H1 (cell line): ENCODE measurements around the gene ZNF618. TPM values are rescaled to one million over a fixed set of nuclear protein-coding genes. Genes with fewer than 3 reads are reported as not detected.

ENCODE experiments used
- CTCF ChIA-PET: fragments of 300-600 bp; sonication (Branson Sonifier 250); formaldehyde crosslinking; loops from one replicate; lab custom pipeline; 2021; ENCODE audit not compliant: partially characterized antibody; lab: Charles Lee
- POLR2A ChIA-PET: fragments of 300-600 bp; sonication (Branson Sonifier 250); formaldehyde crosslinking; loops from one replicate; lab custom pipeline; 2021; ENCODE audit warnings: inconsistent platforms; ENCODE audit not compliant: partially characterized antibody; lab: Charles Lee
- DNase-seq, 2 experiments: peaks; one replicate each; pipeline versions ENCODE4 v3.0.0 to v3.0.0-alpha.2; 2010 to 2022; ENCODE audit warnings: low spot score in 2 of 2, low read depth in 1 of 2, mixed read lengths in 1 of 2
- FAIRE-seq: peaks from 2 replicates; lab custom pipeline; 2011; peaks lifted over from hg19 to GRCh38; lab: Jason Lieb, UNC
- H2AFZ ChIP-seq: 2 replicates; pipeline ENCODE4 v1.8.1; 2012; ENCODE audit warnings: low read length, inconsistent platforms
- H2AK5ac ChIP-seq: 2 replicates; pipeline ENCODE4 v1.6.1; 2013; ENCODE audit warnings: low read depth, low read length
- H2BK120ac ChIP-seq: replicated peaks from 2 replicates; pipeline ENCODE3; 2013; ENCODE audit warnings: low read depth, low read length, inconsistent platforms
- H2BK12ac ChIP-seq: 2 replicates; pipeline ENCODE4 v1.6.1; 2013; ENCODE audit warnings: low read depth, low read length
- H2BK15ac ChIP-seq: 2 replicates; pipeline ENCODE4 v1.6.1; 2013; ENCODE audit warnings: low read length
- H2BK20ac ChIP-seq: 2 replicates; pipeline ENCODE4 v1.6.1; 2013; ENCODE audit warnings: low read length
- H2BK5ac ChIP-seq: 2 replicates; pipeline ENCODE4 v1.6.1; 2013; ENCODE audit warnings: low read depth, low read length
- H3K14ac ChIP-seq: 2 replicates; pipeline ENCODE4 v1.6.1; 2013; ENCODE audit warnings: inconsistent platforms; ENCODE audit not compliant: insufficient read length
- H3K18ac ChIP-seq: 2 replicates; pipeline ENCODE4 v1.6.1; 2013; ENCODE audit warnings: low read length; ENCODE audit errors: extremely low read depth
- H3K23ac ChIP-seq: 2 replicates; pipeline ENCODE4 v1.6.1; 2013; ENCODE audit warnings: inconsistent platforms; ENCODE audit not compliant: insufficient read length
- H3K23me2 ChIP-seq: 2 replicates; pipeline ENCODE4 v1.6.1; 2013; ENCODE audit warnings: low read depth, low read length
- H3K27ac ChIP-seq: 2 replicates; pipeline ENCODE4 v1.6.1; 2011; ENCODE audit warnings: low read depth, low read length, inconsistent platforms
- H3K27me3 ChIP-seq, 4 experiments: replicated peaks in 1 of 4; 1 replicate in 1 of 4; 2 replicates in 3 of 4; pipeline versions ENCODE4 v1.6.1 to v1.8.1; 2011 to 2013; ENCODE audit warnings: low read length in 3 of 4, mild to moderate bottlenecking in 3 of 4, inconsistent platforms in 2 of 4, mixed read lengths in 2 of 4, moderate library complexity in 1 of 4; ENCODE audit not compliant: control insufficient read depth in 3 of 4, insufficient read depth in 3 of 4; ENCODE audit errors: extremely low read depth in 1 of 4
- H3K36me3 ChIP-seq, 4 experiments: 2 replicates each; pipeline versions ENCODE4 v1.6.1 to v1.8.1; 2011 to 2013; ENCODE audit warnings: mild to moderate bottlenecking in 4 of 4, low read length in 3 of 4, moderate library complexity in 2 of 4, control low read depth in 1 of 4, inconsistent platforms in 1 of 4; ENCODE audit not compliant: insufficient read depth in 4 of 4, control insufficient read depth in 2 of 4
- H3K4ac ChIP-seq: replicated peaks from 2 replicates; pipeline ENCODE3; 2013; ENCODE audit warnings: low read length, low read depth, mixed read lengths, inconsistent platforms; ENCODE audit not compliant: insufficient read length
- H3K4me1 ChIP-seq, 4 experiments: replicated peaks in 1 of 4; 1 replicate in 1 of 4; 2 replicates in 3 of 4; pipeline versions ENCODE4 v1.6.1 to v1.8.1; 2011 to 2013; ENCODE audit warnings: low read length in 3 of 4, inconsistent platforms in 2 of 4, mixed read lengths in 1 of 4; ENCODE audit not compliant: insufficient read depth in 4 of 4, control insufficient read depth in 3 of 4
- H3K4me2 ChIP-seq, 2 experiments: 2 replicates each; pipeline versions ENCODE4 v1.6.1 to v1.8.1; 2011 to 2013; ENCODE audit warnings: low read depth in 2 of 2, low read length in 2 of 2, control low read depth in 1 of 2, inconsistent platforms in 1 of 2, mild to moderate bottlenecking in 1 of 2; ENCODE audit not compliant: insufficient read depth in 1 of 2
- H3K4me3 ChIP-seq, 4 experiments: fragments of 200-600, 300-600 bp in 1 of 4; sonication (generic), shearing (Covaris generic), sonication (Bioruptor Twin) in 1 of 4; 2 replicates each; pipeline versions ENCODE4 v1.5.1 to v1.8.1; 2011 to 2016; ENCODE audit warnings: low read length in 4 of 4, low read depth in 3 of 4, control low read depth in 2 of 4, inconsistent platforms in 2 of 4, mild to moderate bottlenecking in 2 of 4, mixed read lengths in 1 of 4, moderate library complexity in 1 of 4; ENCODE audit not compliant: insufficient read depth in 2 of 4; ENCODE audit errors: extremely low read depth in 1 of 4
- H3K56ac ChIP-seq: replicated peaks from 2 replicates; pipeline ENCODE3; 2013; ENCODE audit warnings: low read depth, mild to moderate bottlenecking, mixed read lengths, low read length, inconsistent platforms; ENCODE audit not compliant: insufficient read length
- H3K79me1 ChIP-seq: 2 replicates; pipeline ENCODE4 v1.6.1; 2013; ENCODE audit warnings: low read depth, low read length, control low read depth
- H3K79me2 ChIP-seq, 2 experiments: 2 replicates each; pipeline versions ENCODE4 v1.6.1 to v1.8.1; 2012 to 2013; ENCODE audit warnings: low read length in 2 of 2, mild to moderate bottlenecking in 2 of 2, inconsistent platforms in 1 of 2; ENCODE audit not compliant: insufficient read depth in 2 of 2, control insufficient read depth in 1 of 2
- H3K9ac ChIP-seq, 4 experiments: replicated peaks in 1 of 4; 1 replicate in 1 of 4; 2 replicates in 3 of 4; pipeline versions ENCODE4 v1.6.1 to v1.8.1; 2011 to 2013; ENCODE audit warnings: low read depth in 3 of 4, low read length in 3 of 4, control low read depth in 2 of 4, mild to moderate bottlenecking in 2 of 4, moderate library complexity in 2 of 4, inconsistent platforms in 1 of 4; ENCODE audit errors: extremely low read depth in 1 of 4
- H3K9me3 ChIP-seq, 2 experiments: 2 replicates each; pipeline versions ENCODE4 v1.6.1 to v1.8.1; 2012 to 2013; ENCODE audit warnings: mild to moderate bottlenecking in 2 of 2, moderate library complexity in 2 of 2, control low read depth in 1 of 2, inconsistent platforms in 1 of 2, low read depth in 1 of 2, low read length in 1 of 2, mixed read lengths in 1 of 2; ENCODE audit not compliant: insufficient read depth in 2 of 2
- H4K20me1 ChIP-seq, 2 experiments: replicated peaks in 1 of 2; 2 replicates each; pipeline versions ENCODE3 to v1.8.1; 2011 to 2013; ENCODE audit warnings: inconsistent platforms in 2 of 2, low read length in 2 of 2, mild to moderate bottlenecking in 1 of 2; ENCODE audit not compliant: insufficient read depth in 2 of 2, control insufficient read depth in 1 of 2
- H4K5ac ChIP-seq: 2 replicates; pipeline ENCODE4 v1.6.1; 2013; ENCODE audit warnings: low read length, low read depth, mixed read lengths, inconsistent platforms; ENCODE audit not compliant: insufficient read length
- H4K8ac ChIP-seq: 2 replicates; pipeline ENCODE4 v1.8.0; 2013; ENCODE audit warnings: mild to moderate bottlenecking, moderate library complexity, low read length, inconsistent platforms; ENCODE audit not compliant: insufficient read depth; ENCODE audit errors: extremely low read depth
- H4K91ac ChIP-seq: replicated peaks from 2 replicates; pipeline ENCODE3; 2013; ENCODE audit warnings: low read length, mixed read lengths, inconsistent platforms; ENCODE audit not compliant: insufficient read length
- BCL11A ChIP-seq, 2 experiments: IDR thresholded peaks; one replicate each; pipeline ENCODE4 v1.6.1; 2011; ENCODE audit warnings: low read depth in 2 of 2, low read length in 2 of 2, mild to moderate bottlenecking in 2 of 2
- CBX5 ChIP-seq: fragments of 300-800, 300-1000 bp; sonication (generic); IDR thresholded peaks from 2 replicates; pipeline ENCODE4 v1.7.1; 2016; ENCODE audit warnings: antibody characterized with exemption, low read length, low read depth
- CBX8 ChIP-seq: fragments of 300-800, 300-1000 bp; sonication (generic); IDR thresholded peaks from 2 replicates; pipeline ENCODE4 v1.7.1; 2016; ENCODE audit warnings: low read depth, low read length, borderline replicate concordance
- FOSL1 ChIP-seq: IDR thresholded peaks from 2 replicates; pipeline ENCODE4 v1.6.1; 2011; ENCODE audit warnings: mild to moderate bottlenecking, low read depth, low read length, moderate library complexity; ENCODE audit not compliant: insufficient read depth
- HDAC2 ChIP-seq, 2 experiments: fragments of 300-600 bp in 1 of 2; sonication (generic) in 1 of 2; IDR thresholded peaks; 2 replicates each; pipeline ENCODE4 v1.6.1; 2011 to 2012; ENCODE audit warnings: low read depth in 2 of 2, low read length in 2 of 2, mild to moderate bottlenecking in 2 of 2, moderate library complexity in 2 of 2, borderline replicate concordance in 1 of 2, inconsistent platforms in 1 of 2
- RBBP5 ChIP-seq: IDR thresholded peaks from 2 replicates; pipeline ENCODE4 v1.7.1; 2012; ENCODE audit warnings: low read depth, mild to moderate bottlenecking, inconsistent platforms, low read length, moderate library complexity, borderline replicate concordance
- WGBS, 2 experiments: shearing (Covaris generic) in 1 of 2; methylation state at CpG; one replicate each; pipeline versions ENCODE4 v1.1.6 to v1.1.7; 2013 to 2015; ENCODE audit warnings: low lambda C conversion rate in 2 of 2, mixed read lengths in 2 of 2, inconsistent platforms in 1 of 2, low coverage in 1 of 2, missing lambda C conversion rate in 1 of 2; ENCODE audit not compliant: insufficient replicate concordance in 2 of 2, insufficient coverage in 1 of 2, insufficient read length in 1 of 2; ENCODE audit errors: extremely low coverage in 1 of 2, missing lambda C conversion rate in 1 of 2; 5-methylcytosine and 5-hydroxymethylcytosine counted together
- polyA plus RNA-seq, 7 experiments: library from polyadenylated mRNA; depleted of rRNA in 3 of 7; stranded (reverse) in 5 of 7; unstranded in 2 of 7; fragments of >200 nt in 5 of 7; fragments of 200-250 nt in 2 of 7; gene quantifications; 1 replicate in 5 of 7; 2 replicates in 1 of 7; 4 replicates in 1 of 7; pipeline versions ENCODE4 v1.2.1 to v1.2.3, GENCODE V29; 2011 to 2013; ENCODE audit warnings: missing spikeins in 2 of 7, mixed read lengths in 2 of 7
- total RNA-seq: library from RNA; stranded (reverse); fragmentation: NEBNext Ultra II Directional; extraction: Animal tissue kit (Norgen Biotek cat#: 25700); gene quantifications from 2 replicates; pipeline ENCODE4 v1.2.1, GENCODE V29; 2021

The ZNF618 gene
- total and polyA plus RNA-seq, 2 of the 8 experiments (the other 6 are each of a cell fraction or from before 2014, with no cell fraction given), result 9.6 to 28.5 TPM

DNA sequence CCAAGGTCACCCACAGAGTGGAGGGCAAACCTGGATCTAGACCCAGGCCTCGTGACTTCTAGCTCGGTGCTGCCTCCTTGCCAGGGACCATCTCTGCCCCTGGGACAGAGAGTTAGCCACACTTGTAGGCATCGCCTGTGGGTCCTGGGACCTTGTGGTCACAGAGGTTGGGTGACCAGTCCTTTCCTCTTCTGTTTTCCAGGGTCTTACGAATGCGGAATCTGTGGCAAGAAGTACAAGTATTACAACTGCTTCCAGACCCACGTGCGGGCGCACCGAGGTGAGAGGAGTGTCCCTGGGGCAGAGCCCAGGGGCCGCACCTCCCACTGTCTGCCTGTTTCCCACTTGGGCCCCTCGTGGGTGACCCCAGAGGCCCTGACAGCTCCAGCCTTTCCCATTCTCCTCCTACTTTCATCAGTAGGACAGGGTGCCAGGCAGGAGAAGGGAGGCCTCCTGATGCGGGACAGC, 125.7 kb downstream of the ZNF618 start:
- H3K79me2 ChIP-seq, result no peaks in the 10 kb centered on the region
- no peak overlapping the region for H3K9ac ChIP-seq
- no peak overlapping the region for H2BK20ac ChIP-seq
- no peaks in the 10 kb centered on the region for H3K9me3 ChIP-seq
- peaks cover 2 to 4% of the 10 kb centered on the region in 2 experiments for H4K20me1 ChIP-seq
- ChIA-PET CTCF (interaction anchor here (0.9 to 1.8 kb wide), 6 partner anchors 10 to 264 kb away, joined by 3 to 9 read pairs (median 4); no protein-coding TSS in a partner anchor), POLR2A (no interaction called here)
- no peak overlapping the region for H3K4me2 ChIP-seq
- peaks cover 0 to 4% (median 0%) of the 10 kb centered on the region in 4 experiments; a peak in 3 of 8 replicates for H3K36me3 ChIP-seq
- H3K18ac ChIP-seq, result no peak overlapping the region
- H2BK5ac ChIP-seq, result no peak overlapping the region
- H3K4me1 ChIP-seq, result no peaks in the 10 kb centered on the region
- H3K56ac ChIP-seq, result no peak overlapping the region
- H3K27ac ChIP-seq, result no peak overlapping the region
- H4K8ac ChIP-seq, result no peak overlapping the region
- H3K23ac ChIP-seq, result no peak overlapping the region
- H4K91ac ChIP-seq, result no peak overlapping the region
- no peaks in the 10 kb centered on the region for H3K23me2 ChIP-seq
- no peak overlapping the region for H4K5ac ChIP-seq
- no peak overlapping the region for H2BK12ac ChIP-seq
- no peak overlapping the region for H3K14ac ChIP-seq
- H3K4me3 ChIP-seq, result no peak overlapping the region
- no peak overlapping the region for H2AFZ ChIP-seq
- no peak overlapping the region for H2BK120ac ChIP-seq
- H2BK15ac ChIP-seq, result no peak overlapping the region
- no peak overlapping the region for H2AK5ac ChIP-seq
- no peak for FAIRE-seq
- no peaks in the 10 kb centered on the region for H3K27me3 ChIP-seq
- H3K79me1 ChIP-seq, result no peaks in the 10 kb centered on the region
- 87% methylated on average over 12 of the region's 12 CpGs; no CpG with 5 or more reads in 1 of the 2 experiments for WGBS, 2 experiments
- no peak overlapping the region for H3K4ac ChIP-seq
- TF ChIP-seq HDAC2 (IDR thresholded peaks at IDR 0.05; ENCODE audit: borderline replicate concordance in 1 of 2, low read depth in 2 of 2, low read length in 2 of 2), result no peak
- TF ChIP-seq RBBP5, result no peak
- no peak for TF ChIP-seq BCL11A (IDR thresholded peaks at IDR 0.05; ENCODE audit: low read depth in 2 of 2, low read length in 2 of 2)
- TF ChIP-seq CBX8, result no peak
- TF ChIP-seq CBX5, result no peak
- TF ChIP-seq FOSL1, result no peak
- DNase-seq, result no peak
